HEK293 (cell line): ENCODE data around the gene MUC4.

Experiments used
- CTCF ChIA-PET: fragments of 350-600 bp; formaldehyde crosslinking; extraction: SDS; loops from one replicate; lab custom pipeline; 2021; ENCODE audit warnings: antibody characterized with exemption; lab: Yijun Ruan, JAX
- POLR2A ChIA-PET: fragments of 300-600 bp; formaldehyde crosslinking; extraction: SDS; loops from one replicate; lab custom pipeline; 2020; ENCODE audit warnings: antibody characterized with exemption, inconsistent platforms; lab: Yijun Ruan, JAX
- H3K27ac ChIP-seq: fragments of 200-500 bp; sonication (Bioruptor generic); 2 replicates; pipeline ENCODE4 v1.5.1; 2014; ENCODE audit warnings: low read depth, low read length, control low read depth, inconsistent platforms; ENCODE audit errors: extremely low read depth
- H3K36me3 ChIP-seq, 2 experiments: fragments of 200-500 bp in 1 of 2; sonication (Bioruptor generic) in 1 of 2; 1 replicate in 1 of 2; 2 replicates in 1 of 2; pipeline ENCODE4 v1.5.1; 2014 to 2017; ENCODE audit warnings: inconsistent platforms in 2 of 2, low read length in 2 of 2; ENCODE audit not compliant: control insufficient read depth in 2 of 2, insufficient read depth in 1 of 2
- H3K4me1 ChIP-seq: fragments of 200-500 bp; sonication (Bioruptor generic); 2 replicates; pipeline ENCODE4 v1.5.1; 2014; ENCODE audit warnings: mild to moderate bottlenecking, low read length, inconsistent platforms; ENCODE audit not compliant: control insufficient read depth, insufficient read depth
- H3K4me3 ChIP-seq: 2 replicates; pipeline ENCODE4 v1.5.1; 2011; ENCODE audit warnings: low read depth, mild to moderate bottlenecking, control low read depth, low read length, moderate library complexity
- H3K9me3 ChIP-seq: fragments of 200-500 bp; sonication (Bioruptor generic); 2 replicates; pipeline ENCODE4 v1.5.1; 2014; ENCODE audit warnings: low read depth, low read length, inconsistent platforms; ENCODE audit not compliant: control insufficient read depth, insufficient read depth
- FEZF1 ChIP-seq: fragments of 450-650 bp; formaldehyde crosslinking; IDR thresholded peaks from 2 replicates; pipeline ENCODE4 v1.5.1; 2016; ENCODE audit warnings: missing biosample characterization, missing genetic modification characterization
- GLI2 ChIP-seq: fragments of 450-650 bp; formaldehyde crosslinking; IDR thresholded peaks from 2 replicates; pipeline ENCODE4; 2017; ENCODE audit warnings: missing biosample characterization, missing genetic modification characterization, low read depth, borderline replicate concordance
- PBX3 ChIP-seq: sonication (generic); formaldehyde crosslinking; IDR thresholded peaks from 2 replicates; pipeline ENCODE4 v1.8.1; 2022; ENCODE audit warnings: mild to moderate bottlenecking, moderate library complexity, missing genetic modification reagents
- SALL2 ChIP-seq: fragments of 450-650 bp; formaldehyde crosslinking; IDR thresholded peaks from 2 replicates; pipeline ENCODE4 v1.5.0; 2017; ENCODE audit warnings: missing biosample characterization, mild to moderate bottlenecking, missing genetic modification characterization, borderline replicate concordance
- SCRT1 ChIP-seq: fragments of 450-650 bp; formaldehyde crosslinking; IDR thresholded peaks from 2 replicates; pipeline ENCODE4 v1.5.1; 2016; ENCODE audit warnings: missing biosample characterization, missing genetic modification characterization, borderline replicate concordance
- SCRT2 ChIP-seq: fragments of 450-650 bp; formaldehyde crosslinking; IDR thresholded peaks from 2 replicates; pipeline ENCODE4 v1.5.1; 2016; ENCODE audit warnings: missing biosample characterization, missing genetic modification characterization
- ZBTB26 ChIP-seq: fragments of 450-650 bp; formaldehyde crosslinking; optimal IDR thresholded peaks from 2 replicates; pipeline ENCODE3; 2016; ENCODE audit warnings: missing biosample characterization, mild to moderate bottlenecking, missing genetic modification characterization
- ZEB2 ChIP-seq: fragments of 450-650 bp; formaldehyde crosslinking; IDR thresholded peaks from 2 replicates; pipeline ENCODE4 v1.5.1; 2016; ENCODE audit warnings: missing biosample characterization, missing genetic modification characterization
- ZFP69B ChIP-seq: fragments of 450-650 bp; formaldehyde crosslinking; IDR thresholded peaks from 2 replicates; pipeline ENCODE4 v1.5.1; 2016; ENCODE audit warnings: missing biosample characterization, missing genetic modification characterization
- ZNF133 ChIP-seq: fragments of 450-650 bp; formaldehyde crosslinking; IDR thresholded peaks from 2 replicates; pipeline ENCODE4 v1.5.1; 2016; ENCODE audit warnings: missing biosample characterization, missing genetic modification characterization
- ZNF146 ChIP-seq: fragments of 450-650 bp; formaldehyde crosslinking; IDR thresholded peaks from 2 replicates; pipeline ENCODE4 v1.5.1; 2016; ENCODE audit warnings: missing biosample characterization, missing genetic modification characterization
- ZNF157 ChIP-seq: fragments of 450-650 bp; formaldehyde crosslinking; IDR thresholded peaks from 2 replicates; pipeline ENCODE4 v1.5.1; 2016; ENCODE audit warnings: missing biosample characterization, missing genetic modification characterization
- ZNF335 ChIP-seq: fragments of 450-650 bp; formaldehyde crosslinking; conservative IDR thresholded peaks from 2 replicates; pipeline ENCODE4 v1.5.1; 2016; ENCODE audit warnings: missing biosample characterization, missing genetic modification characterization
- ZNF350 ChIP-seq: fragments of 450-650 bp; formaldehyde crosslinking; IDR thresholded peaks from 2 replicates; pipeline ENCODE4 v1.5.0; 2017; ENCODE audit warnings: missing biosample characterization, mild to moderate bottlenecking, missing genetic modification characterization
- ZNF398 ChIP-seq: fragments of 450-650 bp; formaldehyde crosslinking; IDR thresholded peaks from 2 replicates; pipeline ENCODE4 v1.5.1; 2017; ENCODE audit warnings: missing biosample characterization, missing genetic modification characterization
- ZNF521 ChIP-seq: fragments of 450-650 bp; formaldehyde crosslinking; IDR thresholded peaks from 2 replicates; pipeline ENCODE4 v1.5.1; 2017; ENCODE audit warnings: missing biosample characterization, mild to moderate bottlenecking, missing genetic modification characterization
- ZNF544 ChIP-seq: fragments of 450-650 bp; formaldehyde crosslinking; IDR thresholded peaks from 2 replicates; pipeline ENCODE4 v1.5.0; 2017; ENCODE audit warnings: missing biosample characterization, missing genetic modification characterization
- ZNF580 ChIP-seq: fragments of 450-650 bp; formaldehyde crosslinking; IDR thresholded peaks from 2 replicates; pipeline ENCODE4 v1.5.1; 2016; ENCODE audit warnings: missing biosample characterization, missing genetic modification characterization
- ZNF596 ChIP-seq: fragments of 450-650 bp; IDR thresholded peaks from 2 replicates; pipeline ENCODE4 v1.5.0; 2018; ENCODE audit warnings: missing biosample characterization, mild to moderate bottlenecking, missing genetic modification characterization, moderate library complexity
- ZNF621 ChIP-seq: fragments of 450-650 bp; formaldehyde crosslinking; IDR thresholded peaks from 2 replicates; pipeline ENCODE4 v1.5.1; 2017; ENCODE audit warnings: missing biosample characterization, missing genetic modification characterization
- ZNF670 ChIP-seq: fragments of 450-650 bp; formaldehyde crosslinking; IDR thresholded peaks from 2 replicates; pipeline ENCODE4 v1.5.1; 2016; ENCODE audit warnings: missing biosample characterization, missing genetic modification characterization, low read depth

MUC4 gene

GRCh38 chr3:195813916-195814640 is 2.3 kb upstream of the MUC4 start:
- POLR2A ChIA-PET: no interaction called here
- no peaks in the 10 kb centered on the region for H3K4me1 ChIP-seq
- CTCF ChIA-PET: interaction anchor here (0.9 kb wide), 1 partner anchor 45 kb away, joined by 3 read pairs; no protein-coding TSS in a partner anchor
- no peaks in the 10 kb centered on the region for H3K36me3 ChIP-seq
- no peak for TF ChIP-seq ZNF335 (tag by site-specific recombination)
- peak; percentile 100 for TF ChIP-seq SCRT1 (tag by site-specific recombination)
- TF ChIP-seq SCRT2 (tag by site-specific recombination): peak; percentile 100
- TF ChIP-seq ZNF670 (tag by site-specific recombination): no peak
- no peak for TF ChIP-seq FEZF1
- no peak for TF ChIP-seq ZFP69B (tag by site-specific recombination)
- 0 out of 2 replicates have a peak, but pooled peaks have one; percentile 34 for TF ChIP-seq ZEB2 (tag by site-specific recombination)
- no peak for TF ChIP-seq ZNF544
- TF ChIP-seq, all 188 proteins: peak for 3
- Histone ChIP-seq H3K27ac (no peak overlapping the region), H3K4me3 (no peak overlapping the region), H3K9me3 (no peaks in the 10 kb centered on the region)

GRCh38 chr3:195812366-195812765 is 637 bp upstream of the MUC4 start:
- CTCF ChIA-PET: no interaction called here
- TF ChIP-seq ZNF580 (tag by site-specific recombination) (no peak), ZNF398 (tag by site-specific recombination) (no peak), ZBTB26 (no peak), ZNF621 (tag by site-specific recombination) (no peak), ZNF521 (tag by site-specific recombination) (no peak), ZNF146 (tag by site-specific recombination) (no peak), ZNF350 (tag by site-specific recombination) (no peak), SALL2 (tag by site-specific recombination) (no peak), PBX3 (CRISPR knock-in tag) (no peak), ZNF157 (tag by site-specific recombination) (no peak), ZNF596 (tag by site-specific recombination) (no peak), ZNF133 (no peak), GLI2 (no peak)
- TF ChIP-seq, all 188 proteins: peak for 0
- H3K4me3 ChIP-seq: no peak overlapping the region
- H3K4me1 ChIP-seq: no peaks in the 10 kb centered on the region
- no peak overlapping the region for H3K27ac ChIP-seq
- no peaks in the 10 kb centered on the region for H3K36me3 ChIP-seq
- no peaks in the 10 kb centered on the region for H3K9me3 ChIP-seq
- POLR2A ChIA-PET: no interaction called here
